H1 (cell line): Measurements from ENCODE around the gene ZFP36L1. TPM values are rescaled to one million over a fixed set of nuclear protein-coding genes. Genes with fewer than 3 reads are reported as not detected.
A peak's percentile ranks its signal among the peaks of the same experiment; 100 is the strongest.

ENCODE experiments used
- CTCF ChIA-PET: fragments of 300-600 bp; sonication (Branson Sonifier 250); formaldehyde crosslinking; loops from one replicate; lab custom pipeline; 2021; ENCODE audit not compliant: partially characterized antibody; lab: Charles Lee
- POLR2A ChIA-PET: fragments of 300-600 bp; sonication (Branson Sonifier 250); formaldehyde crosslinking; loops from one replicate; lab custom pipeline; 2021; ENCODE audit warnings: inconsistent platforms; ENCODE audit not compliant: partially characterized antibody; lab: Charles Lee
- DNase-seq, 2 experiments: peaks; one replicate each; pipeline versions ENCODE4 v3.0.0 to v3.0.0-alpha.2; 2010 to 2022; ENCODE audit warnings: low spot score in 2 of 2, low read depth in 1 of 2, mixed read lengths in 1 of 2
- FAIRE-seq: peaks from 2 replicates; lab custom pipeline; 2011; peaks lifted over from hg19 to GRCh38; lab: Jason Lieb, UNC
- H2AFZ ChIP-seq: 2 replicates; pipeline ENCODE4 v1.8.1; 2012; ENCODE audit warnings: low read length, inconsistent platforms
- H2AK5ac ChIP-seq: 2 replicates; pipeline ENCODE4 v1.6.1; 2013; ENCODE audit warnings: low read depth, low read length
- H2BK120ac ChIP-seq: replicated peaks from 2 replicates; pipeline ENCODE3; 2013; ENCODE audit warnings: low read depth, low read length, inconsistent platforms
- H2BK12ac ChIP-seq: 2 replicates; pipeline ENCODE4 v1.6.1; 2013; ENCODE audit warnings: low read depth, low read length
- H2BK15ac ChIP-seq: 2 replicates; pipeline ENCODE4 v1.6.1; 2013; ENCODE audit warnings: low read length
- H2BK20ac ChIP-seq: 2 replicates; pipeline ENCODE4 v1.6.1; 2013; ENCODE audit warnings: low read length
- H2BK5ac ChIP-seq: 2 replicates; pipeline ENCODE4 v1.6.1; 2013; ENCODE audit warnings: low read depth, low read length
- H3K14ac ChIP-seq: 2 replicates; pipeline ENCODE4 v1.6.1; 2013; ENCODE audit warnings: inconsistent platforms; ENCODE audit not compliant: insufficient read length
- H3K18ac ChIP-seq: 2 replicates; pipeline ENCODE4 v1.6.1; 2013; ENCODE audit warnings: low read length; ENCODE audit errors: extremely low read depth
- H3K23ac ChIP-seq: 2 replicates; pipeline ENCODE4 v1.6.1; 2013; ENCODE audit warnings: inconsistent platforms; ENCODE audit not compliant: insufficient read length
- H3K23me2 ChIP-seq: 2 replicates; pipeline ENCODE4 v1.6.1; 2013; ENCODE audit warnings: low read depth, low read length
- H3K27ac ChIP-seq: 2 replicates; pipeline ENCODE4 v1.6.1; 2011; ENCODE audit warnings: low read depth, low read length, inconsistent platforms
- H3K27me3 ChIP-seq, 4 experiments: replicated peaks in 1 of 4; 1 replicate in 1 of 4; 2 replicates in 3 of 4; pipeline versions ENCODE4 v1.6.1 to v1.8.1; 2011 to 2013; ENCODE audit warnings: low read length in 3 of 4, mild to moderate bottlenecking in 3 of 4, inconsistent platforms in 2 of 4, mixed read lengths in 2 of 4, moderate library complexity in 1 of 4; ENCODE audit not compliant: control insufficient read depth in 3 of 4, insufficient read depth in 3 of 4; ENCODE audit errors: extremely low read depth in 1 of 4
- H3K36me3 ChIP-seq, 4 experiments: 2 replicates each; pipeline versions ENCODE4 v1.6.1 to v1.8.1; 2011 to 2013; ENCODE audit warnings: mild to moderate bottlenecking in 4 of 4, low read length in 3 of 4, moderate library complexity in 2 of 4, control low read depth in 1 of 4, inconsistent platforms in 1 of 4; ENCODE audit not compliant: insufficient read depth in 4 of 4, control insufficient read depth in 2 of 4
- H3K4ac ChIP-seq: replicated peaks from 2 replicates; pipeline ENCODE3; 2013; ENCODE audit warnings: low read length, low read depth, mixed read lengths, inconsistent platforms; ENCODE audit not compliant: insufficient read length
- H3K4me1 ChIP-seq, 4 experiments: replicated peaks in 1 of 4; 1 replicate in 1 of 4; 2 replicates in 3 of 4; pipeline versions ENCODE4 v1.6.1 to v1.8.1; 2011 to 2013; ENCODE audit warnings: low read length in 3 of 4, inconsistent platforms in 2 of 4, mixed read lengths in 1 of 4; ENCODE audit not compliant: insufficient read depth in 4 of 4, control insufficient read depth in 3 of 4
- H3K4me2 ChIP-seq, 2 experiments: 2 replicates each; pipeline versions ENCODE4 v1.6.1 to v1.8.1; 2011 to 2013; ENCODE audit warnings: low read depth in 2 of 2, low read length in 2 of 2, control low read depth in 1 of 2, inconsistent platforms in 1 of 2, mild to moderate bottlenecking in 1 of 2; ENCODE audit not compliant: insufficient read depth in 1 of 2
- H3K4me3 ChIP-seq, 4 experiments: fragments of 200-600, 300-600 bp in 1 of 4; sonication (generic), shearing (Covaris generic), sonication (Bioruptor Twin) in 1 of 4; 2 replicates each; pipeline versions ENCODE4 v1.5.1 to v1.8.1; 2011 to 2016; ENCODE audit warnings: low read length in 4 of 4, low read depth in 3 of 4, control low read depth in 2 of 4, inconsistent platforms in 2 of 4, mild to moderate bottlenecking in 2 of 4, mixed read lengths in 1 of 4, moderate library complexity in 1 of 4; ENCODE audit not compliant: insufficient read depth in 2 of 4; ENCODE audit errors: extremely low read depth in 1 of 4
- H3K56ac ChIP-seq: replicated peaks from 2 replicates; pipeline ENCODE3; 2013; ENCODE audit warnings: low read depth, mild to moderate bottlenecking, mixed read lengths, low read length, inconsistent platforms; ENCODE audit not compliant: insufficient read length
- H3K79me1 ChIP-seq: 2 replicates; pipeline ENCODE4 v1.6.1; 2013; ENCODE audit warnings: low read depth, low read length, control low read depth
- H3K79me2 ChIP-seq, 2 experiments: 2 replicates each; pipeline versions ENCODE4 v1.6.1 to v1.8.1; 2012 to 2013; ENCODE audit warnings: low read length in 2 of 2, mild to moderate bottlenecking in 2 of 2, inconsistent platforms in 1 of 2; ENCODE audit not compliant: insufficient read depth in 2 of 2, control insufficient read depth in 1 of 2
- H3K9ac ChIP-seq, 4 experiments: replicated peaks in 1 of 4; 1 replicate in 1 of 4; 2 replicates in 3 of 4; pipeline versions ENCODE4 v1.6.1 to v1.8.1; 2011 to 2013; ENCODE audit warnings: low read depth in 3 of 4, low read length in 3 of 4, control low read depth in 2 of 4, mild to moderate bottlenecking in 2 of 4, moderate library complexity in 2 of 4, inconsistent platforms in 1 of 4; ENCODE audit errors: extremely low read depth in 1 of 4
- H3K9me3 ChIP-seq, 2 experiments: 2 replicates each; pipeline versions ENCODE4 v1.6.1 to v1.8.1; 2012 to 2013; ENCODE audit warnings: mild to moderate bottlenecking in 2 of 2, moderate library complexity in 2 of 2, control low read depth in 1 of 2, inconsistent platforms in 1 of 2, low read depth in 1 of 2, low read length in 1 of 2, mixed read lengths in 1 of 2; ENCODE audit not compliant: insufficient read depth in 2 of 2
- H4K20me1 ChIP-seq, 2 experiments: replicated peaks in 1 of 2; 2 replicates each; pipeline versions ENCODE3 to v1.8.1; 2011 to 2013; ENCODE audit warnings: inconsistent platforms in 2 of 2, low read length in 2 of 2, mild to moderate bottlenecking in 1 of 2; ENCODE audit not compliant: insufficient read depth in 2 of 2, control insufficient read depth in 1 of 2
- H4K5ac ChIP-seq: 2 replicates; pipeline ENCODE4 v1.6.1; 2013; ENCODE audit warnings: low read length, low read depth, mixed read lengths, inconsistent platforms; ENCODE audit not compliant: insufficient read length
- H4K8ac ChIP-seq: 2 replicates; pipeline ENCODE4 v1.8.0; 2013; ENCODE audit warnings: mild to moderate bottlenecking, moderate library complexity, low read length, inconsistent platforms; ENCODE audit not compliant: insufficient read depth; ENCODE audit errors: extremely low read depth
- H4K91ac ChIP-seq: replicated peaks from 2 replicates; pipeline ENCODE3; 2013; ENCODE audit warnings: low read length, mixed read lengths, inconsistent platforms; ENCODE audit not compliant: insufficient read length
- PHF8 ChIP-seq: fragments of 200-600 bp; sonication (generic); conservative IDR thresholded peaks from 2 replicates; pipeline ENCODE4 v1.7.1; 2012; ENCODE audit warnings: low read depth, mild to moderate bottlenecking, inconsistent platforms, low read length, moderate library complexity
- WGBS, 2 experiments: shearing (Covaris generic) in 1 of 2; methylation state at CpG; one replicate each; pipeline versions ENCODE4 v1.1.6 to v1.1.7; 2013 to 2015; ENCODE audit warnings: low lambda C conversion rate in 2 of 2, mixed read lengths in 2 of 2, inconsistent platforms in 1 of 2, low coverage in 1 of 2, missing lambda C conversion rate in 1 of 2; ENCODE audit not compliant: insufficient replicate concordance in 2 of 2, insufficient coverage in 1 of 2, insufficient read length in 1 of 2; ENCODE audit errors: extremely low coverage in 1 of 2, missing lambda C conversion rate in 1 of 2; 5-methylcytosine and 5-hydroxymethylcytosine counted together
- polyA plus RNA-seq, 7 experiments: library from polyadenylated mRNA; depleted of rRNA in 3 of 7; stranded (reverse) in 5 of 7; unstranded in 2 of 7; fragments of >200 nt in 5 of 7; fragments of 200-250 nt in 2 of 7; gene quantifications; 1 replicate in 5 of 7; 2 replicates in 1 of 7; 4 replicates in 1 of 7; pipeline versions ENCODE4 v1.2.1 to v1.2.3, GENCODE V29; 2011 to 2013; ENCODE audit warnings: missing spikeins in 2 of 7, mixed read lengths in 2 of 7
- total RNA-seq: library from RNA; stranded (reverse); fragmentation: NEBNext Ultra II Directional; extraction: Animal tissue kit (Norgen Biotek cat#: 25700); gene quantifications from 2 replicates; pipeline ENCODE4 v1.2.1, GENCODE V29; 2021

The ZFP36L1 gene
- total and polyA plus RNA-seq, 2 of the 8 experiments (the other 6 are each of a cell fraction or from before 2014, with no cell fraction given), result 80.4 to 132 TPM

DNA sequence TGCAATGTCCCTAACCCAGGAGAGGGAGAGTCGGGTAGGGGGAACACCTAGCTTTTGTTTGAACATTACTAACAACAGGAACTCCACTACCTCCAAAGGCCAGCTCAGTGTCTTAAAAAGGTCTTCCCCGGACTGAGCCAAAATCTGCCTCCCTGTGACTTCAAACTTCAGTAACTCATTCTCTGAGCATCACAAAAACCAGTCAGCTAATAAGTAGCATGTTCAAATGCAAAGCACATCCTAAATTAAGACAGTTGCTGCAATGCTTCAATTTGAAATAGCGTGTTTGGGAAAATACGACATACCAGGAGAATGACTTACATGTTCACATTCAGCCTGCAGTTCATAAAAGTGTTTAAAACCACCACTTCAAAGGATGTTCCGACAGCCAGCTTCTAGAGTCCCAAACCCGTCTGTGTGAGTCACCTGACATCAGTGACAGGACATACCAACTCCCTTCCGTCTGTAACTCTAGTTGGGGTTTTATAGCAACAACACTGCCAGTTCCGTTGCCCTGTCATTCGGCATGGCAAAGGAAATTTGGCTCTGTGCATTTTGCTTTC, 13.0 kb downstream of the ZFP36L1 start:
- TF ChIP-seq PHF8, result no peak
- FAIRE-seq (no peak), DNase-seq (no peak)
- no peak overlapping the region for H3K27ac ChIP-seq
- no peak overlapping the region for H3K4me3 ChIP-seq
- H4K91ac ChIP-seq, result no peak overlapping the region
- H3K79me1 ChIP-seq, result no peaks in the 10 kb centered on the region
- H2AK5ac ChIP-seq, result no peak overlapping the region
- H3K4me1 ChIP-seq, result peaks cover 0 to 5% (median 0%) of the 10 kb centered on the region in 4 experiments; a peak in 2 of 7 replicates
- no peak overlapping the region for H2BK20ac ChIP-seq
- H3K79me2 ChIP-seq, result no peaks in the 10 kb centered on the region
- ChIA-PET POLR2A (interaction anchor here (2.1 to 19.6 kb wide), 2 partner anchors 9 to 16 kb away, joined by 9 to 197 read pairs; partner anchors contain the start of gene ZFP36L1), CTCF (interaction anchor here (0.6 to 2.4 kb wide), 10 partner anchors 23 to 843 kb away, joined by 3 to 9 read pairs (median 3); no protein-coding TSS in a partner anchor)
- no peak overlapping the region for H3K4me2 ChIP-seq
- no peak overlapping the region for H3K23ac ChIP-seq
- H2BK120ac ChIP-seq, result no peak overlapping the region
- no peak overlapping the region for H3K4ac ChIP-seq
- H3K23me2 ChIP-seq, result no peaks in the 10 kb centered on the region
- H3K27me3 ChIP-seq, result no peaks in the 10 kb centered on the region
- no peaks in the 10 kb centered on the region; a peak in 1 of 8 replicates for H3K36me3 ChIP-seq
- no peak overlapping the region for H3K56ac ChIP-seq
- H3K18ac ChIP-seq, result no peak overlapping the region
- H4K5ac ChIP-seq, result no peak overlapping the region
- no peak overlapping the region for H3K14ac ChIP-seq
- H4K20me1 ChIP-seq, result no peaks in the 10 kb centered on the region
- H2BK15ac ChIP-seq, result 0 out of 2 replicates have a peak overlapping the region, but pooled peaks have one; percentile 35
- H3K9ac ChIP-seq, result no peak overlapping the region
- H2AFZ ChIP-seq, result no peak overlapping the region
- H2BK12ac ChIP-seq, result peak overlapping the region; percentile 32; the same call in 1 of the 2 replicates
- H3K9me3 ChIP-seq, result no peaks in the 10 kb centered on the region
- 85% methylated on average over 9 of the region's 9 CpGs; no CpG with 5 or more reads in 1 of the 2 experiments for WGBS, 2 experiments
- H2BK5ac ChIP-seq, result no peak overlapping the region
- no peak overlapping the region for H4K8ac ChIP-seq
